Measurements from ENCODE around the gene LIMK1.

The LIMK1 gene

GRCh38 chr7:74049997-74050798 lies 33.4 kb upstream of the LIMK1 start:
- DNase-seq (ENCODE audit: low spot score), result no peak
- Histone ChIP-seq H3K27ac (peak overlapping the region in 1 of 2 donors; percentile 53), H3K4me3 (no peak overlapping the region)
- TF ChIP-seq CTCF (IDR thresholded peaks at IDR 0.05), result no peak

- no peak for DNase-seq (ENCODE audit: low spot score)
- H3K4me3 ChIP-seq, result no peak overlapping the region
- H3K27ac ChIP-seq, result peak overlapping the region in 1 of 2 donors; percentile 53
- no peak for TF ChIP-seq CTCF (IDR thresholded peaks at IDR 0.05)
Measured at GRCh38 chr7:74051193-74051592, 32.4 kb upstream of the LIMK1 start.

- no peak for DNase-seq (ENCODE audit: low spot score)
- no peak for TF ChIP-seq CTCF (IDR thresholded peaks at IDR 0.05)
- peak overlapping the region in 1 of 2 donors; percentile 53 for H3K27ac ChIP-seq
- H3K4me3 ChIP-seq, result no peak overlapping the region
Measured at GRCh38 chr7:74051629-74052410, 31.8 kb upstream of the LIMK1 start.

- peak overlapping the region in 1 of 2 donors; percentile 55 for H3K27ac ChIP-seq
- no peak for DNase-seq (ENCODE audit: low spot score)
- no peak for TF ChIP-seq CTCF (IDR thresholded peaks at IDR 0.05)
- H3K4me3 ChIP-seq, result no peak overlapping the region
Measured at GRCh38 chr7:74052628-74053027, 31.0 kb upstream of the LIMK1 start.

GRCh38 chr7:74053589-74054186 lies 29.9 kb upstream of the LIMK1 start:
- DNase-seq (ENCODE audit: low spot score), result no peak
- no peak overlapping the region for H3K4me3 ChIP-seq
- no peak for TF ChIP-seq CTCF (IDR thresholded peaks at IDR 0.05)
- peak overlapping the region in 1 of 2 donors; percentile 55 for H3K27ac ChIP-seq

- Histone ChIP-seq H3K4me3 (no peak overlapping the region), H3K27ac (peak overlapping the region; percentile 37 to 72)
- TF ChIP-seq CTCF (IDR thresholded peaks at IDR 0.05), result no peak
- DNase-seq (ENCODE audit: low spot score), result no peak
Measured at GRCh38 chr7:74056096-74056915, 27.3 kb upstream of the LIMK1 start.
